ENCODE results near the gene ACD.

The ACD gene

GRCh38 chr16:67676516-67676915 is 16.5 kb upstream of the ACD start:
- DNase-seq (ENCODE audit: low read depth in 2 of 3, low spot score in 1 of 3), result no peak

DNA sequence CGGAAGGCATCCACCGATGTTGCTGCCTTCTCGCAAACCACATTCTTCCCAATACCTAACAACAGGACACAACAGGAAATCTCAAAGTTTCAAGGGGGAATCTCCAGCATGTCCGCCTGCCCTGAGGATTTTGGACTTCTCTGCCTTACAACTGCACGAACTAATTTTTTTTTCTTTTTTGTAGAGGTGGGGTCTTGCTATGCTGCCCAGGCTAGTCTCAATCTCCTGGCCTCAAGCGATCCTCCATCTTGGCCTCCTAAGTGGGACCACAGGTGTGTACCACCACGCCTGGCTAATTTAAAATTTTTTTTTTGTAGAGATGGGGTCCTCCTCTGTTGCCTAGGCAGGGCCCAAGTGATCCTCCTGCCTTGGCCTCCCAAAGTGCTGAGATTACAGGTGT is 15.9 kb upstream of the ACD start:
- DNase-seq (ENCODE audit: low read depth in 2 of 3, low spot score in 1 of 3), result no peak

- no peak for DNase-seq (ENCODE audit: low read depth in 2 of 3, low spot score in 1 of 3)
These were observed 15.5 kb upstream of the ACD start for GRCh38 chr16:67675579-67675935.

DNA sequence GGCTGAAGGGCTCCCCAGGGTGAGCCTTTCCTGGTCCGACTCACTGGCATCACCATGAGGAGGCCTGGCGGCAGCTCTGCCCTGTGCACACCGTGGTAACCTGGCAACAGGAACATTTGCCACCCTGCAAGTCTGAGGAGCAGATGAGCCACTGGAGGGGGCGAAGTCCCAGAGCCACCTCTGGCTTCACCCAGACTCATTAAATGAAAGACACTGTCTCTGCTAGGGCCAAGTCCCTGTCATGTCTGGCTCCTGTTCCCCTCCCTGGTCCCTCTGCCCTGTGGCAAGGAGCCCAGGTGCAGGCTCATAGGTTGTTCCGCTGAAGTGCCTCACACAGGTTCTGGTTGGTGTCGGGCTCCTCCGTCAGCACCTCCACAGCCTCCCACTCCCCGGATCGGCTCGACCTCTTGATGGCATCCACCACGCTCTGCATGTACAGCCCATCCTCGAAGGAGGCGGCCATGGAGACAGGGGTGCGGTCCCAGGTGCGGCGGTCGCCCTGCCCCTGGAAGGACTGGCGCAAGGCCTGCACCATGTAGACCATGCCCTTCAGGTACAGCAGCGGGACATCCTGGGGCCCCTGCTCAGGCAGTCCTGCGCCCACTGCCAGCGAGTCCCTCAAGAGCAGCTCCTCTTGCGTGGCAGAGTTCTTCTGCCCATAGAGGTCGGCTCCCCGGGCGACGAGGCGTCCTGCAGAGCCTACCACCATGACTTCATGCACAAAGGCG is 15.0 kb upstream of the ACD start:
- no peak for DNase-seq (ENCODE audit: low read depth in 2 of 3, low spot score in 1 of 3)

DNA sequence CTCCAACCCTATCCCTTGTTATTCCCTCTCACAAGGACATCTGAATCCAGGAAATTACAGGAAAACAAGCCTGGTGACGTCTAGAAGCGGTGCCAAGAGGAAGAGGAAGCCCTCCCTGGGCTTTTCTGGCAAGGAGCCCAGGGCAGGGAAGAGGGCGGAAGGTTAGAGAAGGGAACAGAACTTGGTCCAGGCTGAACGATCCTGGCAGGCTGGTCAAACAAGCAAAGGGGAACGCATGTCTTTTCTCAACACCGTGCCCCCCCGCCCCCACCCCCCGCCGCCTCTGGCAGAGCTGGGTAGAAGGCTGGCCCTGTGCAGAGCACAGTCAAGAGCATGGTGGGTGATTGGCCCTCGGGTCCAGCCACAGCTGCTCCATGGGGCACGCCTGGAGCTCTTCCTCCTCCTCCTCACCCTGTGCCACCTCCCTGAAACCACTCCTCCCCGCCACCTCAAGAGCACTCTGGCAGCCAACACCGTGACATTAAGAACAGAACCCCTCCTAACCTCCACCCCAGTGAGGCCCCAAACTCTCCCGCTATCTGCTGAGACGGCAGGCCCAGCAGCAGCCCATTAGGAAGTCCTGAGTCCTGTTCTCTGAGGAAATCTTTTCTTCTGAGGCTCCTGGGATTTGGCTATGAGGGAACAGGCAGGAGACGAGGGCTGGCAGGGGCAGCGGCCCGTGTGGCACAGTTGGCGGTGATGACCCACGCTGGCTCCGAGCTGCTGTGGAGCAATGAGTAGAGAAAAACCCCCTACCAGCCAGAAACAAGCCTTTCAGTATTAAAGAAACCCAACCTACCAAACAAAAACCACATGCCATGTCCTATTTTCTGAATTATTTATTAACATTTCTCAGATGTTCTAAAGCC is 13.9 kb upstream of the ACD start:
- no peak for DNase-seq (ENCODE audit: low read depth in 2 of 3, low spot score in 1 of 3)

DNA sequence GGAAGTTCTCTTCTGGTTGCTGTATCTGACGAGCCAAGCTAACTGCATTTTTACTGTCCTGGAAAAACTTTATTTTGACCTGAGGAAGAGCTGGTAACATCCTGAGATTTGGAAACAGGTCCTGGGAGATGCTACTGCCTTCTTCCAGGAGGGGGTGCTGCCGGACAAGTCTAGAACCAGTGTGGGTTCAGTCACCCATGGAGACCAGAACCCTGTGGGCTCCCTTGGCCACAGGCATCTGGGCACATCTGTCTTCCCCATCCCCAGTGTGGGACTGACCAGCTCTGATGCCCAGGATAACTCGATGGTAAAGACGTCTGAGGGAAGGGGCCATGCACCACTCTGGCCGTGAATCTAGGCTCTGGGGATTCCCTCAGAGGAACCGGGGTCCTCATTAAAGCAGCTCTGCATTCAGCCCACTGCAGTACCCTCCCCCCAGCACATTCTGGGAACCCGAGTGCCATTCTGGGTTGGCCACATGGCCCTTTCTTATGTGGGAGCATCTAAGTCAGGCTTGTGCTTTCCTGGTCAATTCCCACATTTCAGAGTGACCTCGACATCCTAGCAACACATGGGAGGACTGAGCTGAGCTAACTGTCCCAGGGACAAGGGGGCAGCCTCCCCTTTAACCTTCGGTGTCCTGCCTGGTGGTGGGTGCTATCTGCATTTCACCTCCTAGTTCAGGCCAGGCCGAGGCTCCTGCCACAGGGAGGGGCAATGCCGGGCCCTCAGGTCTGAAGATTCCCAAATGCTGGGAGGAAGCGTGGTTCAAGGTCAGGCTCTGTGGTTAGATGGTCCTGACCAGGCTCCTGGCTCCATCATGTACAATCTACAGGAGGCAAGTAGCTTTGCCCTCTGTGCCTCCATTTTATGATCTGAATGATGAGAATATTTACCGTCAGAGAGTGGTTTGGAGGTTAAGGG is 12.9 kb upstream of the ACD start:
- peak in 2 of 3 donors; percentile 19 to 32 for DNase-seq (ENCODE audit: low read depth in 2 of 3, low spot score in 1 of 3)

DNA sequence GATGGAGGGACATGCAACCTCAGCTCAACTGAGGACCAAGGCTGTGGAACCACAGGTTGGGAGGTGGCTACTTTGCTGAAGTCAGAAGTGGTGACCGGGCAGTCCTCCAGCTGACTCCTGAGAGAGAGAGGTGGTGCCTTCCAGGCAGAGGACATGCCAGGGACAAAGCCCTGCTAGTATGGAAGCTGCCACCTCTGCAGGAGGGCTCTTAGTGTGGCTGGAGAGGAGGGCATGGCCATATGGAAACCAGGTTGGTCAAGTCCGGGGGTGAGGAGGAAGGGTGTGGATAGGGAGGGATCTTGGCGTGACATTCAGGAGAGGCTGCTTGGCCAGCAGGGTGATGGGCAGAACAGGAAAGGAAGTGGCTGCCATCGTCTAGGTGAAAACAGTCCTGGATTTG is 12.2 kb upstream of the ACD start:
- no peak for DNase-seq (ENCODE audit: low read depth in 2 of 3, low spot score in 1 of 3)

DNA sequence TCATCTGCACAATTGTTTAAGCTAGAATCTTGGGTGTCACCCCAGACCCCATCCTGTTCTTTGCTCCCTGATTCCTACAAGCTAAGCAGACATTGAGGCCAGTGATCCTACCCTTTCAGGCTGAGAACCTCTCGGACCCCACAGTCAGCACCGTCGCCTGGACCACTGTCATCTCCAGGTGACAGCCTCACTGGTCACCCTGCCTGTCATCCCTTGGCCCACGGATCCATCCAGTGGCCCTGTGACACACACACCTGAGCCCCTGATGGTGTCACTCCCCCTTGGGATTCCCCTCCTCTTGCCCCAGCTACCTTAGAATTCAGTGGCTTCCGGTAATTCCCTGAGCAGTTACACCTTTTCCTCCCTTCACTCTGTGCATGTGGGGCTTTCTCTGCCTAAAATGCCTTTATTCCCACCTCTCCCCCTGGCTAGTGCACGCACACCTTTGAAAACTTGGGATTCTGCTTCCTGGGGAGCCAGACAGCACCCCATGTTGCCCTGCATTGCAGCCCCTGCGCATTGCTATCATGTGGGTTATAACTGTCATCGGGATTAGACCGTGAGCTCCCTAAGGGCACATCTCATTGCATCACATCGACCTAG is 9.5 kb upstream of the ACD start:
- no peak for DNase-seq (ENCODE audit: low read depth in 2 of 3, low spot score in 1 of 3)

DNA sequence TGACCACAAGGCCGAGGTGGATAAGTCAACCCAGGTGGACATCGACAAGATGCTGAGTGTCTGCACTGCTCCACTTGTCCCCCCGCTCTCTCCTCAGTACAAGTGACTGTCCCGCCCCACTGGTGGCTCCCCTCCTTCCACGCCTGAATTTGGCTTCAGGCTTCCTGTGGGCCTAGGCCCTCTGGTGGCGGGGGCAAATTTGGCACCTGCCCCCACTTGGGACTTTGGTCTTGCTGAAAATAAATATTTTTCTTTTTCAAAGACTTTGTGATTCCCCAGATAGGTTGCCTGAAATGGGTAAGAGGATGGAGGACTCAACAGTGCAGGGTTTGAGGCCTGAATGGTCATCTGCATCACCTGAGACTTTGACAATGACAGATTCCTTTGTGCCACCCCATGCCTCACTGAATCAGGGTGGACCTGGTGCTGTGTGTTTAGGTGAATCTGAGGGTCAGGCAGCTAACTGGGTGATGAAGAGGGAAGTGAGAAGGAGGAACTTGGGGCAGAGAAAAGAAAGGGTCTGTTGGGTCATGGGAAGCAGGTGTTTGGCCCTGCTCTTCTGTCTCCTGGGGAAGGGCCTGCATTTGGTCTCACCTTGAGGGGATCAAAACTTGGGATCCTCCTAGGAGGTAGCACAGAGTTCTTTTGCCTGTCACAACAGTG is 8.6 kb upstream of the ACD start:
- no peak for DNase-seq (ENCODE audit: low read depth in 2 of 3, low spot score in 1 of 3)

GRCh38 chr16:67667817-67668494 is 7.9 kb upstream of the ACD start:
- peak; percentile 72 to 84 (median 73) for DNase-seq (ENCODE audit: low read depth in 2 of 3, low spot score in 1 of 3)

- DNase-seq (ENCODE audit: low read depth in 2 of 3, low spot score in 1 of 3), result no peak
These were observed 7.4 kb upstream of the ACD start for GRCh38 chr16:67667453-67667816.

DNA sequence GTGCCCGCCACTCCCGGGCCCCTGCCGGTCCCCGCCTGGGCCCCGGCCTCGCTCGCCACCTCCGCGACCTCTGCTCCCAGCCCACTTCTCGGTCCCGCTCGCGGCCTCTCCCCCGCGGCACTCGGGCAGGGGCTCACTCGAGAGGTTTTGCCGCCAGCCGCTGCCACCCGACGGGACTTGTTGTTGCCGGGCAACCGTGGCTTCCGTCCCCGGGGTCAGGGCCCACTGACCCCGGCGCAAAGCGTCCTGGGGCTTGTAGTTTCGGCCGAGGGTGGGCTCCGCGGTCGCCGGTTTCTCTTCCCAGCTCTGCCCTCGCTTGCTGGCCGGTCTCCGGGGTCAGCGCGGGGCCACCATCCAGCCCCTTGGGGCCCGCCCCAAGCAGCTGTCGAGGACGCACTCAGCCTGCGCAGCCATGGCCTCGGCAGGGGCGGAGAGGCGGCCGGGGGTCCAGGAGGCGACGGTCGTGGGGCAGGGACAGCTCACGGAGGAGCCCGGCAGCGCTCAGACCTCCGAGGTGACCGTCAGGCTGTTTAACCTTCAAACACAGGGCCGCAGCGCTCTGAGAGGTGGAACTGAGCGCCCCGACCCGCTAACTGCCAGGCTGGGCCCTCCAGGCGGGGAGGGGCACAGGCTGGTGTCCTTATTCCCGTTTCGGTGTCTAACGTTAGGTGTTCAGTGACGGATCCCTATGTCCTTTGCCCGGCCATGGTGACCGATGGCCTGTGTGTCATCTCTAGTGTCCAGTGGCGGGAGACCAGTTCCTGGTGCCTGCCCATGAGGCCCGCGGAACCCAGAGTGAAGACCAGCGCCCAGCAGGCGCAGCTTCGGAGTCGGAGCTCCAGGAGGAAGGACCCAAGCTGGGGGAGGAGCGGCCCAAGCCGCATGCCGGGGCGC is 6.7 kb upstream of the ACD start, which contains the start of the genes C16orf86 and ENKD1:
C16orf86 (plus strand) TSS at position 256 of the 894 bp plus-strand sequence; CDS start at position 413, 157 bp downstream.
ENKD1 (minus strand) TSS at position 192 of the 894 bp plus-strand sequence. CDS start 308 bp downstream, outside the sequence.
- DNase-seq (ENCODE audit: low read depth in 2 of 3, low spot score in 1 of 3), result peak; percentile 56 to 73 (median 63)

- no peak for DNase-seq (ENCODE audit: low read depth in 2 of 3, low spot score in 1 of 3)
These were observed 6.0 kb upstream of the ACD start for GRCh38 chr16:67666032-67666551.

DNA sequence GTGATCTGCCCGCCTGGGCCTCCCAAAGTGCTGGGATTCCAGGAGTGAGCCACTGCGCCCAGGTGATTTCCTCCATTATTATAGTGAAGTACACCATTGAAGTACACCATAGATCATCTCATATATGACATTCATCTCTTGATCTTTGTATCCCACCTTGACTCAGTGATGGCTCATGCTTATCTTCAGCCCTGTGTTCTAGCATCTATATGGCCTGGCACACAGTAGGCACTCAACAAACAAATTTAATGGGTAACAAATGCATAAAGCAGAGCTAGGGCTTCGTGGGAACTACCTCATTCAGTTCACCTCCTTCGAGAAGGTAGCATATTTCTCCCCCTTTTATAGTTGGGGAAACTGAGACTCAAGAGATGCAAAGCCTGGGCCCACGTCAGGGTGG is 5.5 kb upstream of the ACD start:
- no peak for DNase-seq (ENCODE audit: low read depth in 2 of 3, low spot score in 1 of 3)

DNA sequence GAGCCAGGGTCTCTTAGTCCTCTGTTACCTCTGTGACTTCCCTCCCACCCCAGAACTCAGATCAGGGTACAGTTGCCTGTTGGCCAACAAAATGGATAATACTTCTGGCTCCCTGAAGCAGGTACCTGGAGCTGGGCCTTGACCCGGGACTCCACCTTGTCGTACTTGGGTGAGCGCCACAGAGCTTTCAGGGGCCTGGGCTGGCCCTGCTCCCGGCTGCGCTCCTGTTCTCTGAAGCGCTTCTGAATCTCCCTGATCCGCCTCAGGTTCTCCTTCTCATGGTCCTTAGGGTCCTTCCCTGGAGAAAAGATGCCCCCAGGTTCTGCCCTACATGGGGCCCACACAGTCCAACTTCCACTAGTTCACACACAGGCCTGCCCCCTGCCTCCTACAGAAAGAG is 4.8 kb upstream of the ACD start:
- DNase-seq (ENCODE audit: low read depth in 2 of 3, low spot score in 1 of 3), result no peak

DNA sequence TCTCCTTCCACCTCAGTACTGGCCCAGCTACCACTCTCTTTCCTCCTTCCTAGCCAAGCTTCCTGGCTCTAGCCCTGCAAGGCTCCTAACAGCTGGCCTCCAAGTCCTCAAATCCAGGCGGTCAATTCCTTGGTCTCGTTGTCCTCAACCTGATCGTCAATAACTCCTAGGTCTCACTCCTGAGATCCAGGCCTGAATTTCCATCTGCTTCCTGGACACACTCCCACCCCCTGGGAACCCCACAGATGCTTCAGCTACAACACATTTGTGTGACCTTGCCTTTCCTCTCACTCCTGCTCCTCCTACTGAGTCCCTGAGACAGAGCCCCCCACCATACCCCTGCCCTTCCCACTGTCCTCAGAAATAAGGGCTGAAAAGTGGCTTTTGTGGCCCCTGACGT is 4.2 kb upstream of the ACD start:
- no peak for DNase-seq (ENCODE audit: low read depth in 2 of 3, low spot score in 1 of 3)

DNA sequence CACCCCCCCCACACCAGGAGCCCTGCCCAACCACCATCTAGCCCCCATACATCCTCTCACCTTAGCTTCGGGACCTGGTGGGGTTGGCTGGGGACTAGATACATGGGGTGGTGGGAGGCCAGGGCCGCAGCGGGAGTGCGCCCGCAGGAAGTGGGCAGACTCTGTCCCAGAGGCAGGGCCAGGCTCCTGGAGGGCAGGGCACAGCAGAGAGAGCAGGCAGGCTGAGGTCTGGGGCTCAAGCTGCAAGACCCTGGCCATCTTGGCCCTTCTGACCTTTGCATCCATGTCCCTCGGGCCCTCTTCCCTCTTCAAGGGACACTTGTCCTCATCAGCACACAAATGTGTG is 3.8 kb upstream of the ACD start:
- DNase-seq (ENCODE audit: low read depth in 2 of 3, low spot score in 1 of 3), result no peak

GRCh38 chr16:67663151-67663876 is 3.3 kb upstream of the ACD start:
- peak in 1 of 3 donors; percentile 29 for DNase-seq (ENCODE audit: low read depth in 2 of 3, low spot score in 1 of 3)
